Endothelial cell of umbilical vein (primary cell): ENCODE measurements around the gene KIF18A. TPM values are rescaled to one million over a fixed set of nuclear protein-coding genes. Genes with fewer than 3 reads are reported as not detected.

ENCODE experiments used
- BruUV-seq: library from RNA; stranded (reverse); fragments of 400-500 nt; replicated peaks from 2 replicates; lab custom pipeline; 2021; lab: Mats Ljungman, UMichigan
- CTCF ChIA-PET: fragments of 300-600, 350-600 bp; sonication (Branson Sonifier 250); formaldehyde crosslinking; loops from one replicate; lab custom pipeline; 2021; ENCODE audit warnings: antibody characterized with exemption, inconsistent platforms; lab: Charles Lee
- POLR2A ChIA-PET: fragments of 300-600, 350-600 bp; sonication (Branson Sonifier 250); formaldehyde crosslinking; loops from one replicate; lab custom pipeline; 2021; ENCODE audit warnings: antibody characterized with exemption, inconsistent platforms; lab: Charles Lee
- DNase-seq: peaks from one replicate; pipeline ENCODE4 v3.0.0-alpha.2; 2011; ENCODE audit warnings: low read depth, low spot score
- FAIRE-seq: peaks from 2 replicates; lab custom pipeline; 2011; peaks lifted over from hg19 to GRCh38; lab: Jason Lieb, UNC
- H2AFZ ChIP-seq: 2 replicates; pipeline ENCODE4 v1.6.0; 2012; ENCODE audit warnings: low read depth, low read length, control low read depth, inconsistent platforms
- H3K27ac ChIP-seq: 2 replicates; pipeline ENCODE4 v1.5.1; 2011; ENCODE audit warnings: low read depth, mild to moderate bottlenecking, control low read depth, low read length, moderate library complexity; ENCODE audit not compliant: insufficient read depth
- H3K27me3 ChIP-seq, 2 experiments: 2 replicates each; pipeline versions ENCODE4 v1.6.0 to v1.6.1; 2011; ENCODE audit warnings: low read length in 2 of 2, mixed read lengths in 1 of 2; ENCODE audit not compliant: control insufficient read depth in 2 of 2, insufficient read depth in 2 of 2
- H3K36me3 ChIP-seq, 2 experiments: 2 replicates in 1 of 2; 3 replicates in 1 of 2; pipeline ENCODE4 v1.5.1; 2011; ENCODE audit warnings: low read length in 2 of 2, mild to moderate bottlenecking in 1 of 2, moderate library complexity in 1 of 2; ENCODE audit not compliant: control insufficient read depth in 2 of 2, insufficient read depth in 2 of 2; ENCODE audit errors: extremely low read depth in 1 of 2
- H3K4me1 ChIP-seq: 3 replicates; pipeline ENCODE4 v1.5.1; 2011; ENCODE audit warnings: mild to moderate bottlenecking, low read length; ENCODE audit not compliant: control insufficient read depth, insufficient read depth; ENCODE audit errors: extremely low read depth
- H3K4me2 ChIP-seq: 2 replicates; pipeline ENCODE4 v1.6.1; 2011; ENCODE audit warnings: low read length, control low read depth, mixed read lengths; ENCODE audit not compliant: insufficient read depth
- H3K4me3 ChIP-seq, 3 experiments: fragments of 200-600 bp in 1 of 3; sonication (generic), shearing (Covaris generic) in 1 of 3; replicated peaks in 1 of 3; 2 replicates each; pipeline ENCODE4 v1.5.1; 2011 to 2016; ENCODE audit warnings: control low read depth in 3 of 3, low read length in 3 of 3, mild to moderate bottlenecking in 2 of 3, inconsistent platforms in 1 of 3, low read depth in 1 of 3, moderate library complexity in 1 of 3; ENCODE audit not compliant: insufficient read depth in 1 of 3
- H3K79me2 ChIP-seq: 2 replicates; pipeline ENCODE4 v1.6.0; 2012; ENCODE audit warnings: low read length, inconsistent platforms; ENCODE audit not compliant: control insufficient read depth, insufficient read depth
- H3K9ac ChIP-seq: replicated peaks from 2 replicates; pipeline ENCODE3; 2011; ENCODE audit warnings: low read length, control low read depth; ENCODE audit not compliant: insufficient read depth; ENCODE audit errors: extremely low read depth
- H3K9me1 ChIP-seq: replicated peaks from 3 replicates; pipeline ENCODE4 v1.6.0; 2011; ENCODE audit warnings: mild to moderate bottlenecking, low read length; ENCODE audit not compliant: control insufficient read depth, insufficient read depth; ENCODE audit errors: extremely low read depth
- H3K9me3 ChIP-seq: replicated peaks from 2 replicates; pipeline ENCODE4 v1.5.1; 2012; ENCODE audit warnings: low read length, inconsistent platforms; ENCODE audit not compliant: control insufficient read depth, insufficient read depth
- H4K20me1 ChIP-seq: replicated peaks from 2 replicates; pipeline ENCODE3; 2011; ENCODE audit warnings: mild to moderate bottlenecking, low read length; ENCODE audit not compliant: control insufficient read depth, insufficient read depth; ENCODE audit errors: extremely low read depth
- EZH2 ChIP-seq: IDR thresholded peaks from 2 replicates; pipeline ENCODE4 v1.6.1; 2012; ENCODE audit warnings: borderline replicate concordance, low read depth, mild to moderate bottlenecking, moderate library complexity, low read length, inconsistent platforms; ENCODE audit not compliant: severe bottlenecking
- FOS ChIP-seq: IDR thresholded peaks from 2 replicates; pipeline ENCODE4 v1.6.1; 2011; ENCODE audit warnings: mild to moderate bottlenecking, low read length, moderate library complexity, borderline replicate concordance; ENCODE audit not compliant: insufficient read depth
- GATA2 ChIP-seq: IDR thresholded peaks from 2 replicates; pipeline ENCODE4 v1.7.0; 2011; ENCODE audit warnings: low read depth, mild to moderate bottlenecking, moderate library complexity, mixed read lengths, low read length; ENCODE audit not compliant: insufficient read length, insufficient read depth
- JUN ChIP-seq: IDR thresholded peaks from 2 replicates; pipeline ENCODE4 v1.6.1; 2011; ENCODE audit warnings: borderline replicate concordance, low read depth; ENCODE audit not compliant: insufficient read length, insufficient read depth
- MYC ChIP-seq: IDR thresholded peaks from one replicate; pipeline ENCODE4 v1.6.1; 2011; ENCODE audit warnings: mild to moderate bottlenecking, low read depth, low read length
- POLR2A ChIP-seq: IDR thresholded peaks from 2 replicates; pipeline ENCODE4 v1.6.1; 2012; ENCODE audit warnings: low read depth, mild to moderate bottlenecking, control low read depth, low read length
- POLR2AphosphoS5 ChIP-seq: IDR thresholded peaks from 2 replicates; pipeline ENCODE4 v1.6.1; 2012; ENCODE audit warnings: low read depth, mild to moderate bottlenecking, control low read depth, low read length, moderate library complexity; ENCODE audit not compliant: insufficient read depth
- dilution Hi-C: fragments of 300-500 bp; cut with MboI; formaldehyde crosslinking; loops from one replicate; pipeline ENCODE4 v1.15.0; 2019; ENCODE audit warnings: low sequenced_read_pairs; ENCODE audit not compliant: extremely low pct_ligation_motif_present
- intact Hi-C: fragments of 100-400 bp; cut with micrococcal nuclease; formaldehyde crosslinking; loops from one replicate; pipeline ENCODE4 v1.10.0; 2022
- polyA plus RNA-seq, 4 experiments: library from polyadenylated mRNA; depleted of rRNA in 3 of 4; stranded (reverse) in 3 of 4; unstranded in 1 of 4; fragments of >200 nt; gene quantifications; 2 replicates each; pipeline versions ENCODE4 v1.2.1 to v1.2.3, GENCODE V29; 2011 to 2012; ENCODE audit warnings: missing spikeins in 1 of 4
- total RNA-seq: library from RNA; stranded (reverse); gene quantifications from 2 replicates; pipeline ENCODE4 v1.2.3, GENCODE V29; 2021
- TF ChIP-seq, protein P1 (sequence below), 2 donors: IDR thresholded peaks; 1 replicate in 1 of 2; 2 replicates in 1 of 2; pipeline ENCODE4 v1.5.1; 2011; ENCODE audit warnings: low read length in 2 of 2, mild to moderate bottlenecking in 2 of 2, moderate library complexity in 2 of 2, control low read depth in 1 of 2, inconsistent platforms in 1 of 2, low read depth in 1 of 2; ENCODE audit not compliant: insufficient read depth in 1 of 2; ENCODE audit errors: extremely low read depth in 1 of 2
- TF ChIP-seq, protein P2 (sequence below): IDR thresholded peaks from 2 replicates; pipeline ENCODE4 v1.6.1; 2011; ENCODE audit not compliant: insufficient read depth, insufficient read length

Gene KIF18A
- total and polyA plus RNA-seq, 2 donors (not counting 3 experiments of a cell fraction or from before 2014, with no cell fraction given): 2.5 to 18.5 TPM

DNA sequence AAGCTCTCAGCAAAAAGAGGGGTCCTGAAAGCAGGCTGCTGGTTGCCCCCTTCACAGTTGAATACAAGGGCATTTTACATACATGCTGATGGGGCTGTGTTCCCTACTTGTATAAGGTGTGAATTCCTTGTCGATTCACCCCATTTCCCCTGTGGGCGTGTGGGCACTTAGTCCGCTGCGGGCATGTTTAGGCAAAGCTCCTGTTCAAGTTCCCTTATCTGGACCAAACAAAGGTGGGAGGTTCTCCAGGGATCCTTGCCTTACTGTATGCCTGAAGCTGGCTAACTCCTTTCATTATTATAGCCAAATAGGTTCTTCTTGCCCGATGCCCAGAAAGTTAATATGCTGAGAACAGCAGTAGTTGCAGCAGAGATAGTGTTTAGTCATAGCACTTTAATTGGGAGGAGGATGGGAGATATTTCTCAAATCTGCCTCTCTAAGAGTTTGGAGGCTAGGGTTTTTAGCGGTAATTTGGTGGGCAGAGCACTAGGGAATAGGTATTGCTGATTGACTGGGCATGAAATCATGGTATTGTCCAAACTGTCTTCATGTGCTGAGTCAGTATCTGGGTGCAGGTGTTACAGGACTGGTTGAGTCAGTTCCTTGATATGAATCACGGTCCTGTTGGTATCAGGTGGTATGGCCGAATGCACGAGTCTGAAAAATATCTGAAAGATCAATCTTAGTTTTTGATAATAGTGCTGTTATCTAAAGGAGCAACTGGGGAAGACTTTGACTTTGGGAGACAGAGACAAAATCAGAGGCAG is 32.9 kb upstream of the KIF18A start:
- DNase-seq: no peak
- TF ChIP-seq POLR2AphosphoS5 (no peak), FOS (no peak), GATA2 (no peak), EZH2 (no peak), MYC (no peak), JUN (no peak), POLR2A (no peak)
- TF ChIP-seq, protein P1, sequence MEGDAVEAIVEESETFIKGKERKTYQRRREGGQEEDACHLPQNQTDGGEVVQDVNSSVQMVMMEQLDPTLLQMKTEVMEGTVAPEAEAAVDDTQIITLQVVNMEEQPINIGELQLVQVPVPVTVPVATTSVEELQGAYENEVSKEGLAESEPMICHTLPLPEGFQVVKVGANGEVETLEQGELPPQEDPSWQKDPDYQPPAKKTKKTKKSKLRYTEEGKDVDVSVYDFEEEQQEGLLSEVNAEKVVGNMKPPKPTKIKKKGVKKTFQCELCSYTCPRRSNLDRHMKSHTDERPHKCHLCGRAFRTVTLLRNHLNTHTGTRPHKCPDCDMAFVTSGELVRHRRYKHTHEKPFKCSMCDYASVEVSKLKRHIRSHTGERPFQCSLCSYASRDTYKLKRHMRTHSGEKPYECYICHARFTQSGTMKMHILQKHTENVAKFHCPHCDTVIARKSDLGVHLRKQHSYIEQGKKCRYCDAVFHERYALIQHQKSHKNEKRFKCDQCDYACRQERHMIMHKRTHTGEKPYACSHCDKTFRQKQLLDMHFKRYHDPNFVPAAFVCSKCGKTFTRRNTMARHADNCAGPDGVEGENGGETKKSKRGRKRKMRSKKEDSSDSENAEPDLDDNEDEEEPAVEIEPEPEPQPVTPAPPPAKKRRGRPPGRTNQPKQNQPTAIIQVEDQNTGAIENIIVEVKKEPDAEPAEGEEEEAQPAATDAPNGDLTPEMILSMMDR (IDR thresholded peaks at IDR 0.05; ENCODE audit: extremely low read depth in 1 of 2, insufficient read depth in 1 of 2, low read depth in 1 of 2, low read length in 2 of 2): no peak
- TF ChIP-seq, protein P2, sequence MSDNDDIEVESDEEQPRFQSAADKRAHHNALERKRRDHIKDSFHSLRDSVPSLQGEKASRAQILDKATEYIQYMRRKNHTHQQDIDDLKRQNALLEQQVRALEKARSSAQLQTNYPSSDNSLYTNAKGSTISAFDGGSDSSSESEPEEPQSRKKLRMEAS: no peak
- no peaks in the 10 kb centered on the region for H3K9me1 ChIP-seq
- no peak overlapping the region for H3K9ac ChIP-seq
- POLR2A ChIA-PET: no interaction called here
- dilution Hi-C loops (no loop called here), intact Hi-C loops (no loop called here)
- H3K36me3 ChIP-seq: no peaks in the 10 kb centered on the region
- no peaks in the 10 kb centered on the region for H3K27me3 ChIP-seq
- H3K27ac ChIP-seq: no peak overlapping the region
- no peak overlapping the region for H3K4me3 ChIP-seq
- CTCF ChIA-PET: interaction anchor here (1.5 kb wide), 1 partner anchor 13 kb away, joined by 5 read pairs; no protein-coding TSS in a partner anchor
- FAIRE-seq: no peak
- no peak overlapping the region for H2AFZ ChIP-seq
- H3K4me1 ChIP-seq: peaks cover 8% of the 10 kb centered on the region
- no peaks in the 10 kb centered on the region for H3K79me2 ChIP-seq
- BruUV-seq: no TSS peak
- H4K20me1 ChIP-seq: no peaks in the 10 kb centered on the region
- no peak overlapping the region for H3K4me2 ChIP-seq
- no peaks in the 10 kb centered on the region for H3K9me3 ChIP-seq
